ENCODE measurements around the gene ZNF281. TPM values are rescaled to one million over a fixed set of nuclear protein-coding genes. Genes with fewer than 3 reads are reported as not detected.

The ZNF281 gene
- total and polyA plus RNA-seq, 2 of the 4 experiments (the other 2 are of a cell fraction) = 7.0 to 37.5 TPM

DNA sequence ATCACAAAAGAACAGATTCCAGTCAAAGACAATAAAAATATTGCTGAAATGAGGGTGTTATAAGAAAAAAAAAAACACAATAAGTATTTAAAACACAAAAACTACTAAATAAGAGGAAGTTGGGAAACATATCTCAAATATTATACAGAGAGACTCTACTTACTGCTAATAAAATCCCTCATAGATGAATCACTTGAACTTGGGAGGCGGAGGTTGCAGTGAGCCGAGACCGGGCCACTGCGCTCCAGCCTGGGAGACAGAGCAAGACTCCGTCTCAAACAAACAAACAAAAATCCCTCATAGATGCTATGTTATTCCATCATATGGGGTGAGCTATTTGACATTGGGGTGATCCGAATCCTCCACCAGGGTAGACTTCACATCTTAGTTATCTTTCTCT is 48.0 kb upstream of the ZNF281 start:
- H4K8ac ChIP-seq (ENCODE audit: low read depth in 2 of 2, low read length in 2 of 2) = no peak overlapping the region
- H2BK15ac ChIP-seq (ENCODE audit: low read depth, low read length) = no peak overlapping the region
- no peak overlapping the region for H2BK5ac ChIP-seq (ENCODE audit: low read depth, low read length, poor library complexity, severe bottlenecking)
- no peaks in the 10 kb centered on the region for H3K79me1 ChIP-seq (ENCODE audit: low read depth in 1 of 2, low read length in 2 of 2)
- H4K20me1 ChIP-seq (ENCODE audit: insufficient read depth, low read length) = no peaks in the 10 kb centered on the region
- no peak overlapping the region for H2BK120ac ChIP-seq (ENCODE audit: low read depth, low read length)
- no peak overlapping the region for H2AFZ ChIP-seq (replicated peaks; ENCODE audit: low read length, poor library complexity)
- no peak overlapping the region for H3K4me2 ChIP-seq (ENCODE audit: low read depth, low read length)
- no peak for ATAC-seq (ENCODE audit: low read depth)
- in situ Hi-C loops (cut with MboI; ENCODE audit: low sequenced_read_pairs) = no loop called here
- H4K91ac ChIP-seq (ENCODE audit: insufficient read depth, low read depth, low read length) = no peak overlapping the region
- H3K4me1 ChIP-seq (ENCODE audit: control insufficient read depth, insufficient read depth, low read length) = no peaks in the 10 kb centered on the region
- intact Hi-C loops (cut with micrococcal nuclease) = no loop called here
- H4K5ac ChIP-seq (ENCODE audit: low read depth, low read length) = no peak overlapping the region
- no peak overlapping the region for H3K4ac ChIP-seq (ENCODE audit: low read depth, low read length)
- H2AK5ac ChIP-seq (ENCODE audit: low read depth, low read length) = no peak overlapping the region
- H3K9me3 ChIP-seq (ENCODE audit: control insufficient read depth, insufficient read depth, low read length) = no peaks in the 10 kb centered on the region
- no peak for DNase-seq
- peaks cover 3% of the 10 kb centered on the region for H3K9me1 ChIP-seq (ENCODE audit: insufficient read depth, low read length)
- H3K4me3 ChIP-seq (ENCODE audit: insufficient read depth, low read depth, low read length) = no peak overlapping the region
- H3K14ac ChIP-seq (replicated peaks; ENCODE audit: low read depth, low read length) = no peak overlapping the region
- no peaks in the 10 kb centered on the region for H3K27me3 ChIP-seq (ENCODE audit: control insufficient read depth, insufficient read depth, low read length)
- no peaks in the 10 kb centered on the region for H3K36me3 ChIP-seq (ENCODE audit: control insufficient read depth, insufficient read depth, low read length)
- H2AK9ac ChIP-seq (replicated peaks; ENCODE audit: low read depth, low read length, poor library complexity) = no peak overlapping the region
- no peak overlapping the region for H3K23ac ChIP-seq (ENCODE audit: low read depth, low read length)
- no TSS peak for BruUV-seq (replicated peaks)
- H3K27ac ChIP-seq (ENCODE audit: insufficient read depth, low read length) = no peak overlapping the region
- no peak overlapping the region for H3K56ac ChIP-seq (ENCODE audit: extremely low read depth, insufficient read depth, low read length)
- dilution Hi-C loops (cut with HindIII; ENCODE audit: low sequenced_read_pairs, unreplicated experiment) = no loop called here
- TF ChIP-seq BHLHE40 (IDR thresholded peaks at IDR 0.05; ENCODE audit: low read depth, low read length) (no peak), RFX5 (IDR thresholded peaks at IDR 0.05; ENCODE audit: low read depth, low read length) (no peak), RAD21 (IDR thresholded peaks at IDR 0.05; ENCODE audit: low read length) (no peak), CHD1 (IDR thresholded peaks at IDR 0.05; ENCODE audit: low read depth, low read length) (no peak), SMC3 (IDR thresholded peaks at IDR 0.05; ENCODE audit: low read depth, low read length) (no peak), MXI1 (IDR thresholded peaks at IDR 0.05; ENCODE audit: borderline replicate concordance, low read depth, low read length) (no peak), NFE2L2 (IDR thresholded peaks at IDR 0.05; ENCODE audit: low read depth, low read length) (no peak)
- ChIA-PET POLR2A (ENCODE audit: unreplicated experiment) (no interaction called here), CTCF (interaction anchor here (0.6 to 0.7 kb wide), 2 partner anchors 21 to 23 kb away, joined by 3 read pairs; no protein-coding TSS in a partner anchor)
- no peak overlapping the region for H3K9ac ChIP-seq (ENCODE audit: low read depth, low read length)
- no peak overlapping the region for H2BK20ac ChIP-seq (ENCODE audit: low read depth, low read length)
- WGBS, 2 experiments (ENCODE audit: extremely low coverage in 2 of 2, insufficient read length in 1 of 2) = no CpG with 5 or more reads among the region's 6 CpGs
- H3K18ac ChIP-seq (ENCODE audit: low read depth, low read length) = no peak overlapping the region
